Nephron progenitor cell (in vitro differentiated cells): Measurements from ENCODE around the gene TRABD.

Experiments
- DNase-seq: peaks from one replicate; pipeline ENCODE4 v3.0.0; 2021
- H3K27ac Mint-ChIP-seq: 2 replicates; pipeline ENCODE4 v1.8.0; 2021; ENCODE audit warnings: mild to moderate bottlenecking, moderate library complexity, mixed read lengths
- H3K27me3 Mint-ChIP-seq: 2 replicates; pipeline ENCODE4 v1.8.0; 2021; ENCODE audit warnings: mild to moderate bottlenecking, low read depth, mixed read lengths; ENCODE audit not compliant: poor library complexity
- H3K36me3 Mint-ChIP-seq: 2 replicates; pipeline ENCODE4 v1.8.0; 2021; ENCODE audit warnings: low read depth, mixed read lengths
- H3K4me1 Mint-ChIP-seq: 2 replicates; pipeline ENCODE4 v1.8.0; 2021; ENCODE audit warnings: mixed read lengths
- H3K4me3 Mint-ChIP-seq: 2 replicates; pipeline ENCODE4 v1.8.0; 2021; ENCODE audit warnings: mild to moderate bottlenecking, moderate library complexity, mixed read lengths
- H3K9me3 Mint-ChIP-seq: 2 replicates; pipeline ENCODE4 v1.8.0; 2021; ENCODE audit warnings: mild to moderate bottlenecking, moderate library complexity, mixed read lengths
- TF ChIP-seq, protein P1 (sequence below): fragments of 200-600 bp; sonication (generic); IDR thresholded peaks from 2 replicates; pipeline ENCODE4 v1.5.0; 2021; ENCODE audit warnings: antibody characterized with exemption

TRABD gene

DNA sequence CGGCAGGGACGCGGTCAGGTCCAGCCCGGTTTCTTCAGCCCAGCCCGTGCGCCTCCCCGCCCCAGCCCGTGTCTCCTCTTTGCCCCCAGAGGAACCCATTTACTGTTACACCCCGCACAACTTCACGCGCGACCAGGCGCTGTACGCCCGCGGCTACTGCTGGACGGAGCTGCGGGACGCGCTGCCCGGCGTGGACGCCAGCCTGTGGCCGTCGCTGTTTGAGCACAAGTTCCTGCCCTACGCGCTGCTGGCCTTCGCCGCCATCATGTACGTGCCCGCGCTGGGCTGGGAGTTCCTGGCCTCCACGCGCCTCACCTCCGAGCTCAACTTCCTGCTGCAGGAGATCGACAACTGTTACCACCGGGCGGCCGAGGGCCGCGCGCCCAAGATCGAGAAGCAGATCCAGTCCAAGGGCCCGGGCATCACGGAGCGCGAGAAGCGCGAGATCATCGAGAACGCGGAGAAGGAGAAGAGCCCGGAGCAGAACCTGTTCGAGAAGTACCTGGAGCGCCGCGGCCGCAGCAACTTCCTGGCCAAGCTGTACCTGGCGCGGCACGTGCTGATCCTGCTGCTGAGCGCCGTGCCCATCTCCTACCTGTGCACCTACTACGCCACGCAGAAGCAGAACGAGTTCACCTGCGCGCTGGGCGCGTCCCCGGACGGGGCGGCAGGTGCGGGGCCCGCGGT is 8.7 kb upstream of the TRABD start:
- no peak for DNase-seq
- Mint-ChIP-seq H3K4me1 (peaks cover 19% of the 10 kb centered on the region), H3K27ac (no peak overlapping the region), H3K9me3 (no peaks in the 10 kb centered on the region), H3K27me3 (peaks cover 22% of the 10 kb centered on the region), H3K36me3 (no peaks in the 10 kb centered on the region), H3K4me3 (no peak overlapping the region)
- TF ChIP-seq, protein P1, sequence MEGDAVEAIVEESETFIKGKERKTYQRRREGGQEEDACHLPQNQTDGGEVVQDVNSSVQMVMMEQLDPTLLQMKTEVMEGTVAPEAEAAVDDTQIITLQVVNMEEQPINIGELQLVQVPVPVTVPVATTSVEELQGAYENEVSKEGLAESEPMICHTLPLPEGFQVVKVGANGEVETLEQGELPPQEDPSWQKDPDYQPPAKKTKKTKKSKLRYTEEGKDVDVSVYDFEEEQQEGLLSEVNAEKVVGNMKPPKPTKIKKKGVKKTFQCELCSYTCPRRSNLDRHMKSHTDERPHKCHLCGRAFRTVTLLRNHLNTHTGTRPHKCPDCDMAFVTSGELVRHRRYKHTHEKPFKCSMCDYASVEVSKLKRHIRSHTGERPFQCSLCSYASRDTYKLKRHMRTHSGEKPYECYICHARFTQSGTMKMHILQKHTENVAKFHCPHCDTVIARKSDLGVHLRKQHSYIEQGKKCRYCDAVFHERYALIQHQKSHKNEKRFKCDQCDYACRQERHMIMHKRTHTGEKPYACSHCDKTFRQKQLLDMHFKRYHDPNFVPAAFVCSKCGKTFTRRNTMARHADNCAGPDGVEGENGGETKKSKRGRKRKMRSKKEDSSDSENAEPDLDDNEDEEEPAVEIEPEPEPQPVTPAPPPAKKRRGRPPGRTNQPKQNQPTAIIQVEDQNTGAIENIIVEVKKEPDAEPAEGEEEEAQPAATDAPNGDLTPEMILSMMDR = no peak

DNA sequence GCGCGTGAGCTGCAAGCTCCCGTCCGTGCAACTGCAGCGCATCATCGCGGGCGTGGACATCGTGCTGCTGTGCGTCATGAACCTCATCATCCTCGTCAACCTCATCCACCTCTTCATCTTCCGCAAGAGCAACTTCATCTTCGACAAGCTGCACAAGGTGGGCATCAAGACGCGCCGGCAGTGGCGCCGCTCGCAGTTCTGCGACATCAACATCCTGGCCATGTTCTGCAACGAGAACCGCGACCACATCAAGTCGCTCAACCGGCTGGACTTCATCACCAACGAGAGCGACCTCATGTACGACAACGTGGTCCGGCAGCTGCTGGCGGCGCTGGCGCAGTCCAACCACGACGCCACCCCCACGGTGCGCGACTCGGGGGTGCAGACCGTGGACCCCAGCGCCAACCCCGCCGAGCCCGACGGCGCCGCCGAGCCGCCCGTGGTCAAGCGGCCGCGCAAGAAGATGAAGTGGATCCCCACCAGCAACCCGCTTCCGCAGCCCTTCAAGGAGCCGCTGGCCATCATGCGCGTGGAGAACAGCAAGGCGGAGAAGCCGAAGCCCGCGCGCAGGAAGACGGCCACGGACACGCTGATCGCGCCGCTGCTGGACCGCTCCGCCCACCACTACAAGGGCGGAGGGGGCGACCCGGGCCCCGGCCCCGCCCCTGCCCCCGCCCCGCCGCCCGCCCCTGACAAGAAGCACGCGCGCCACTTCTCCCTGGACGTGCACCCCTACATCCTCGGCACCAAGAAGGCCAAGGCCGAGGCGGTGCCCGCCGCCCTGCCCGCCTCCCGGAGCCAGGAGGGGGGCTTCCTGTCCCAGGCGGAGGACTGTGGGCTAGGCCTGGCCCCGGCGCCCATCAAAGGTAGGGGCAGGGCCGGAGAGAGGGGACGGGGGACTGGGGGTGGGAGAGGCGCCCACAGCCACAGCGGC is 7.9 kb upstream of the TRABD start:
- DNase-seq = peak; percentile 2
- TF ChIP-seq, protein P1 = no peak
- H3K4me1 Mint-ChIP-seq = peaks cover 19% of the 10 kb centered on the region
- no peak overlapping the region for H3K4me3 Mint-ChIP-seq
- no peaks in the 10 kb centered on the region for H3K9me3 Mint-ChIP-seq
- H3K27ac Mint-ChIP-seq = no peak overlapping the region
- H3K27me3 Mint-ChIP-seq = peaks cover 14% of the 10 kb centered on the region
- H3K36me3 Mint-ChIP-seq = no peaks in the 10 kb centered on the region

DNA sequence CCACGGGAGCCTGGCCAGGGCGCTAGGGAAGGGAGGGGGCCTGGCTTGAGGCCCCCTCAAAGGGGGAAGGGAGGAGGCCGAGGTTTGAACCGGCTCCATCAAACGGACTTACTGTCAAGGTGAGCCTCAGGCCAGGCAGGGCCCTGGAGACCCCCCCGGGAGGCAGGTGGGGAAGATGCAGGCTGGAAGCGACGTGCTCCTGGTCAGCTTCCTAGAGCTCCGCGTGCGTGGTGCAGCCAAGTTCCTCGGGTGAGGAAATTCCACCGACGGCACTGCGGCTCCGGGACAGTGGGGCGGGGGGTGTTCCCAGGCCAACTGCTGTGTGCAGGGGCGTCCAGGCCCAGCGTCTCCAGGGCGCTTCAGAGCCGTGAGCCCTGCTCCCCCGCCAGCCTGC is 7.2 kb upstream of the TRABD start:
- Mint-ChIP-seq H3K4me3 (no peak overlapping the region), H3K4me1 (peaks cover 19% of the 10 kb centered on the region), H3K9me3 (no peaks in the 10 kb centered on the region), H3K27ac (no peak overlapping the region), H3K36me3 (no peaks in the 10 kb centered on the region), H3K27me3 (peaks cover 11% of the 10 kb centered on the region)
- TF ChIP-seq, protein P1 = no peak
- peak; percentile 7 for DNase-seq

DNA sequence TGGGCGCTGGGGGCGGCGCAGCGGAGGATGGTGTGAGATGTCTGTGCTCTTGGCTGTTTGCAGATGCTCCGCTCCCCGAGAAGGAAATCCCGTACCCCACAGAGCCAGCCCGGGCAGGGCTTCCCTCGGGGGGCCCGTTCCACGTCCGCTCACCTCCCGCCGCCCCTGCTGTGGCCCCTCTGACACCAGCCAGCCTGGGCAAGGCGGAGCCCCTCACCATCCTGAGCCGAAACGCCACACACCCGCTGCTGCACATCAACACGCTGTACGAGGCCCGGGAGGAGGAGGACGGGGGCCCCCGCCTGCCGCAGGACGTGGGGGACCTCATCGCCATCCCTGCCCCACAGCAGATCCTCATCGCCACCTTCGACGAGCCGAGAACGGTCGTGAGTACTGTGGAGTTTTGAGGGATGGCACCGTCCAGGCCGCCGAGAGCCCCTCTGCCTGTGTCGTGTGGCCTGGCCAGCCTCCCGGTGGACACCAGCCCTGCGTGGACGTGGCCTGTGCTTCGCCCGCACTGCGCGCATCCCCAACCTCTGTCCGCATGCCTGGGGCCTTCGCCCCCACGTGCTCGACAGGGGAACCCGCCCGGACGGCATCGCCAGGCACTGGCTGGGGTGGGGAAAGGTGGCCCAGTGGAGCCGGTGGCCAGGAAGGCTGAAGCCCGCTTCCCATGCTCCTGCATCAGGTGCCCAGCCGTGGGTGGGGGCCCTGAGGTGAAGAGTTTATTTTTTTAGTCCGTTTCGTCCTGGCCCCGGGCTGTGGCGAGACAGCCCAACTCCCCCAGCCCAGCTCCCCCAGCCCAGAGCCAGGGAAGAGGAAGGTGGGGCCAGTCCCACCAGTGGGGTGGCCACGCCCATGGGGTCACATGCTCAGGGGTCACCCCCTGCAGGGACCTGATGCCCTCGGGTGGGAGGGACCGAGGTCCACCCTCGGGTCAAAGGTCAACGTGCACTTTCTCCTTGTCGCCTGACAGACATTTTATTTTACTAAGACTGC is 6.5 kb upstream of the TRABD start:
- DNase-seq = peak; percentile 27
- no peak overlapping the region for H3K27ac Mint-ChIP-seq
- TF ChIP-seq, protein P1 = no peak
- no peaks in the 10 kb centered on the region for H3K9me3 Mint-ChIP-seq
- H3K4me1 Mint-ChIP-seq = peaks cover 23% of the 10 kb centered on the region
- H3K27me3 Mint-ChIP-seq = peaks cover 7% of the 10 kb centered on the region
- no peak overlapping the region for H3K4me3 Mint-ChIP-seq
- no peaks in the 10 kb centered on the region for H3K36me3 Mint-ChIP-seq

DNA sequence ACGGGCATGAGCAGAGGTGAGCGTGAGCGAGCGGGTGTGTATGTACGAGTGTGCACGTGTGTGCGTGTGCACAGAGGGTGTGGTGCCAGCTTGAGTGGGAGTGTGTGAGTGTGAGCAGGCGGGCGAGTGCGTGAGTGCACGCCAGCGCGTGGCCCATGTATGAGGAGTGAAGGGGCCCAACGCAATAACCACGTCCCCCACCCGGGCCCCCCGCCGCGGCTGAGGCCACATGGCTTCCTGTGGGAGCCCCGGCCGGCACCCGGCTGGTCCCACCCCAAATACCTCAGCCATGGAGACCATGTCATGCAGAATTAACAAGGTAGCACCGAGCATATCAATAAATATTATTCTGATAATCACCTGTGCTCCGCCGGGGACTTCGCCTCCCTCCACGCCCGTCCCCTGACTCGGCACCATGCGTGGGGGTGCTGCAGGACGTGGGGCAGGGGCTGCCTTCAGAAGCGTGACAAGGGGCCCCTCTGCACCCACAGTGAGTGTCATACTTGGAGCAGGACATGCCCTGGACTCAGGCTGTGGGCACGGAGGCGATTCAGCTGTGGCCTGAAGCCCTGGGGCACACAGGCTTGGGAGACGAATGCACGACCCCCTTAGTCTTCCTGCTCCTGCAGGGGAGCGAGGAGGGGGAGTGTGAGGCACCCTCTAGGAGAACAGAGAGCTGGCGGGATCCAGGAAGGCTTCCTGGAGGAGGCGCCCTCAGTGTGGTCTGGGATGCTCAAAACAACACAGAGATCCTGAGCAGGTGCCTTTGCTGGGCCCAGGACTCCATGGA is 5.6 kb upstream of the TRABD start:
- Mint-ChIP-seq H3K27me3 (peaks cover 7% of the 10 kb centered on the region), H3K9me3 (no peaks in the 10 kb centered on the region), H3K36me3 (no peaks in the 10 kb centered on the region), H3K4me3 (no peak overlapping the region), H3K4me1 (peaks cover 23% of the 10 kb centered on the region), H3K27ac (no peak overlapping the region)
- DNase-seq = no peak
- TF ChIP-seq, protein P1 = no peak
